A673 (cell line): ENCODE results near the gene PARP3. TPM values are rescaled to one million over a fixed set of nuclear protein-coding genes. Genes with fewer than 3 reads are reported as not detected.

Experiments
- BruUV-seq: library from RNA; stranded (reverse); fragments of 400-500 nt; replicated peaks from 2 replicates; lab custom pipeline; 2021; lab: Mats Ljungman, UMichigan
- CTCF ChIA-PET: fragments of 300-600 bp; sonication (Branson Sonifier 250); formaldehyde crosslinking; loops from one replicate; lab custom pipeline; 2022; ENCODE audit warnings: antibody characterized with exemption; lab: Charles Lee
- POLR2A ChIA-PET: fragments of 300-600 bp; sonication (Branson Sonifier 250); formaldehyde crosslinking; loops from one replicate; lab custom pipeline; 2022; ENCODE audit warnings: antibody characterized with exemption; ENCODE audit not compliant: low non-redundant PET; lab: Charles Lee
- DNase-seq: peaks from one replicate; pipeline ENCODE4 v3.0.0-alpha.2; 2015; ENCODE audit warnings: low spot score
- H3K27ac ChIP-seq: fragments of 200-600 bp; sonication (generic); 2 replicates; pipeline ENCODE4 v1.5.1; 2016; ENCODE audit warnings: mixed run types, low read depth, mild to moderate bottlenecking, mixed read lengths, antibody characterized with exemption, low read length; ENCODE audit not compliant: poor library complexity, severe bottlenecking
- H3K27me3 ChIP-seq: fragments of 200-600 bp; sonication (generic); replicated peaks from 2 replicates; pipeline ENCODE4 v1.6.1; 2017; ENCODE audit warnings: mixed run types, low read depth, mild to moderate bottlenecking, mixed read lengths, antibody characterized with exemption, low read length; ENCODE audit not compliant: insufficient read depth, poor library complexity
- H3K36me3 ChIP-seq: fragments of 200-600 bp; sonication (generic); 2 replicates; pipeline ENCODE4 v1.6.1; 2016; ENCODE audit warnings: mixed run types, mild to moderate bottlenecking, mixed read lengths, antibody characterized with exemption, low read length; ENCODE audit not compliant: insufficient read depth, poor library complexity, severe bottlenecking
- H3K4me1 ChIP-seq: fragments of 200-600 bp; sonication (generic); 2 replicates; pipeline ENCODE4 v1.6.1; 2017; ENCODE audit warnings: mixed run types, mild to moderate bottlenecking, mixed read lengths, antibody characterized with exemption, low read length; ENCODE audit not compliant: insufficient read depth, poor library complexity, severe bottlenecking
- H3K4me3 ChIP-seq: fragments of 200-600 bp; sonication (generic); 2 replicates; pipeline ENCODE4 v1.5.1; 2016; ENCODE audit warnings: low read depth, mixed run types, mild to moderate bottlenecking, mixed read lengths, low read length; ENCODE audit not compliant: poor library complexity, severe bottlenecking
- H3K9me3 ChIP-seq: fragments of 200-600 bp; sonication (generic); 2 replicates; pipeline ENCODE4 v1.6.1; 2016; ENCODE audit warnings: mixed run types, low read depth, mild to moderate bottlenecking, mixed read lengths, antibody characterized with exemption, low read length; ENCODE audit not compliant: poor library complexity, severe bottlenecking
- EZH2 ChIP-seq: fragments of 200-600 bp; sonication (generic); IDR thresholded peaks from 2 replicates; pipeline ENCODE4 v1.6.1; 2017; ENCODE audit warnings: borderline replicate concordance, low read depth, mild to moderate bottlenecking, mixed read lengths, antibody characterized with exemption, low read length; ENCODE audit not compliant: poor library complexity, severe bottlenecking
- intact Hi-C: fragments of 100-400 bp; cut with micrococcal nuclease; formaldehyde crosslinking; loops from one replicate; pipeline ENCODE4 v1.10.0; 2022; ENCODE audit not compliant: unreplicated experiment
- total RNA-seq: library from RNA; stranded (reverse); gene quantifications from 2 replicates; pipeline ENCODE4 v1.2.3, GENCODE V29; 2021
- TF ChIP-seq, protein P1 (sequence below): fragments of 300-800, 200-600 bp; sonication (generic); conservative IDR thresholded peaks from 2 replicates; pipeline ENCODE4 v1.5.1; 2017; ENCODE audit warnings: low read depth, mild to moderate bottlenecking, antibody characterized with exemption, low read length, moderate library complexity, mixed read lengths

PARP3 gene
- total RNA-seq, 1 experiment from 2014 or later = 3.4 TPM

DNA sequence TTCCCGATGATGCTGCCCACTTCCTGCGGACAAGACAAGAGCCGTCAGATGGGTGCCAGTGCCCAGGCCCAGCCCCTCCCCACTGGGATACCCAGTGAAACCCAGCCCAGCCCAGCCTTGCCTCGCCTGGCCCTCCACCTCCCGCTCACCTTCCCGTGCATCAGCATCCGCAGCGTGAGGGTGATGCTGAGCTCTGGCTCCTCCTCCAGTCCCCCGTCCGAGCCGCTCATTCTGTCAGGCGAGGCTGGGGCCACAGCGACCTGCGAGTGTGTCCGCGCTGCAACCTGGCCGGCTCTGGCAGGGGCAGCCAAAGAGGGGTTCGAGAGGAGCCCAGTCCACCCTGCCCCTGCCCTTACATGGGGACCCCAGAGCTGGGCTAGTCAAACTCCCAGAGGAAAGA lies 18.8 kb downstream of the PARP3 start:
- no TSS peak for BruUV-seq
- Histone ChIP-seq H3K4me3 (no peak overlapping the region), H3K4me1 (no peaks in the 10 kb centered on the region), H3K27me3 (no peaks in the 10 kb centered on the region), H3K27ac (no peak overlapping the region), H3K36me3 (no peaks in the 10 kb centered on the region), H3K9me3 (no peaks in the 10 kb centered on the region)
- ChIA-PET POLR2A (no interaction called here), CTCF (no interaction called here)
- no peak for TF ChIP-seq EZH2
- TF ChIP-seq, protein P1, sequence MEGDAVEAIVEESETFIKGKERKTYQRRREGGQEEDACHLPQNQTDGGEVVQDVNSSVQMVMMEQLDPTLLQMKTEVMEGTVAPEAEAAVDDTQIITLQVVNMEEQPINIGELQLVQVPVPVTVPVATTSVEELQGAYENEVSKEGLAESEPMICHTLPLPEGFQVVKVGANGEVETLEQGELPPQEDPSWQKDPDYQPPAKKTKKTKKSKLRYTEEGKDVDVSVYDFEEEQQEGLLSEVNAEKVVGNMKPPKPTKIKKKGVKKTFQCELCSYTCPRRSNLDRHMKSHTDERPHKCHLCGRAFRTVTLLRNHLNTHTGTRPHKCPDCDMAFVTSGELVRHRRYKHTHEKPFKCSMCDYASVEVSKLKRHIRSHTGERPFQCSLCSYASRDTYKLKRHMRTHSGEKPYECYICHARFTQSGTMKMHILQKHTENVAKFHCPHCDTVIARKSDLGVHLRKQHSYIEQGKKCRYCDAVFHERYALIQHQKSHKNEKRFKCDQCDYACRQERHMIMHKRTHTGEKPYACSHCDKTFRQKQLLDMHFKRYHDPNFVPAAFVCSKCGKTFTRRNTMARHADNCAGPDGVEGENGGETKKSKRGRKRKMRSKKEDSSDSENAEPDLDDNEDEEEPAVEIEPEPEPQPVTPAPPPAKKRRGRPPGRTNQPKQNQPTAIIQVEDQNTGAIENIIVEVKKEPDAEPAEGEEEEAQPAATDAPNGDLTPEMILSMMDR = no peak
- intact Hi-C loops = no loop called here
- no peak for DNase-seq

DNA sequence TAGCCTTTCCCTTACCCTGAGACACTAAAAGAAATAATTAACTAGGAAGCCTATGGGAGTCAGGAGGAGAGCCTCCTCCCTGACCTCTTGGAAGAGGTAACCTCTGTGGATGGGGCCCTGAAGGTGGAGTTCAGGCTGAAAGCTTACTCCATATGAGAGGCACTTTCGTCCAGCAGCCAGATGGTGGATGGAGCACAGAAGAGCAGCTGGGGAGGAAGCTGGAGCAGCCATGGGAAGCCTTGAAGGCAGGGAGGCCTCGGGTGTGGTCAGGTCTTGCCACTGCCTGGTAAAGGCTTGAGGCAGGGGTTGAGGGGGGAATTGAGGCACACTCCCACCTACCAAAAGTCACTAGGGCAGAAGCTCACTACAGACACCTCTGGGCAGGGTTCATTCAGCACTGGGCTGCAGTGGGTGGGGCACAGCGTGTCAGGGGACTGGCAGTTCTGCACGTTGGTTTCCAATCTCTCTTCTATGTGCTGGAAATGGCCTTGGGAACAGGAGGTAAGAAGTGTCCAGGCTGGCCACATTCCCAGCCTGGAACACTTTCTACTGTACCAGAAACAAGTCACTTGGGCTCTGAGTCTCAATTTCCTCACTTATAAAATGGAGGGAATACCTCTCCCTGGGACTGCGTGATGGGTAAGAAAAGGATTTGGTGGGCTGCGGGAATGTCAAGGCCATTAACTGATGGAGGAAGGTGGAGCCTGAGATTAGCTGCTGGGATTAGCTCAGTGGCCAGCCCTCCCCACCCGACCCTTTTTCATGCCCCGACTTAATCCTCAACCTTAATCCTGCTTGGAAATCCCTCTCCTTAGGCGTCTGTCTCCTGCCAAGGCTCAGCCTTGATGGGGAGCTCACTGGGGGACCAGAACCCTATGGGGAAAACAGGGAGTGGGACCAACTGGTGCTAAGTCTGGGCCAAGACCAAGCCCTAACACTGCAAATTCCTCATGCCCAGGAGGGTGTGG lies 19.7 kb downstream of the PARP3 start:
- no peak overlapping the region for H3K27ac ChIP-seq
- ChIA-PET POLR2A (no interaction called here), CTCF (no interaction called here)

DNA sequence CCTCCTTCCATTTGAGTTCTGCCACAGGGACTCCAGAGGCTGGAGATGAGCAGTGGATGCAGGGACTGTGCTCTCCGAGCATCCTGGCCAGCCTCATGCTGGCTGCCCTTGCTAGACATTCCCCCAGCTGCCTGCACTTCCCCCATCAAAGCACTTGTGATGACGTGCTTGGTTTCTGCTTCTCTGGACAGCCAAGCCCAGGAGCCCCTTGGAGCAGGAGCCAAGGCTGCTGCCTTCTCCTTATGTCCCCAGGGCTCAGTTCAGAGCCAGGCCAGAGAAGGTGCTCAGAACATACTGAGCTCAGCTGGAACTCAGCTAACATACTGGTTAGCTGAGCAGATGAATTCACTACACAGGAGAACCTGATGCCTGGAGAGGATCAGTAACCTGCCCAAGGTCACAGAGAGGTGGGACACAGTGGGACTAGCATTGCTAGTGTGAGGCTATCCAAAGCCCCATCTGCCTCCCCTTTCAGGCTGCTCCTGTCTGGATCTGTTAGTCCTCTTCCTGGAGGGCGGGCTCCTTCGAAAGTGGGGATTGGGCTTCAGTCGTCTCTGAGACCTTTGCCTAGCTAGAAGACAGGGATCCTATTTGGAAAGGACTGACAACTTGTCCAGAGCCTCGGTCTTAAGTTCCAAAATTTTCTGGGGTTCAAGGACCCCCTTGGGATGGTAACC lies 20.8 kb downstream of the PARP3 start:
- CTCF ChIA-PET = no interaction called here
- Histone ChIP-seq H3K4me1 (no peaks in the 10 kb centered on the region), H3K9me3 (no peaks in the 10 kb centered on the region), H3K4me3 (no peak overlapping the region), H3K27ac (no peak overlapping the region), H3K36me3 (no peaks in the 10 kb centered on the region), H3K27me3 (no peaks in the 10 kb centered on the region)
- DNase-seq = no peak
- intact Hi-C loops = no loop called here
- TF ChIP-seq EZH2 = no peak
- TF ChIP-seq, protein P1 = no peak
- POLR2A ChIA-PET = no interaction called here
- BruUV-seq = no TSS peak

More for the DNA sequence above, 19.7 kb downstream of the PARP3 start:
- H3K36me3 ChIP-seq = no peaks in the 10 kb centered on the region
- no TSS peak for BruUV-seq
- H3K9me3 ChIP-seq = no peaks in the 10 kb centered on the region
- no peak for DNase-seq
- H3K27me3 ChIP-seq = no peaks in the 10 kb centered on the region
- intact Hi-C loops = no loop called here
- no peaks in the 10 kb centered on the region for H3K4me1 ChIP-seq
- TF ChIP-seq, protein P1 = no peak
- TF ChIP-seq EZH2 = no peak
- H3K4me3 ChIP-seq = no peak overlapping the region
